SH-SY5Y (cell line): ENCODE measurements around the gene AK1.

Experiments used
- GATA2 ChIP-seq: IDR thresholded peaks from 2 replicates; pipeline ENCODE4 v1.6.1; 2011; ENCODE audit warnings: mild to moderate bottlenecking, low read depth, low read length
- GATA3 ChIP-seq: IDR thresholded peaks from 2 replicates; pipeline ENCODE4 v1.6.1; 2011; ENCODE audit warnings: low read depth, mild to moderate bottlenecking, low read length, moderate library complexity

DNA sequence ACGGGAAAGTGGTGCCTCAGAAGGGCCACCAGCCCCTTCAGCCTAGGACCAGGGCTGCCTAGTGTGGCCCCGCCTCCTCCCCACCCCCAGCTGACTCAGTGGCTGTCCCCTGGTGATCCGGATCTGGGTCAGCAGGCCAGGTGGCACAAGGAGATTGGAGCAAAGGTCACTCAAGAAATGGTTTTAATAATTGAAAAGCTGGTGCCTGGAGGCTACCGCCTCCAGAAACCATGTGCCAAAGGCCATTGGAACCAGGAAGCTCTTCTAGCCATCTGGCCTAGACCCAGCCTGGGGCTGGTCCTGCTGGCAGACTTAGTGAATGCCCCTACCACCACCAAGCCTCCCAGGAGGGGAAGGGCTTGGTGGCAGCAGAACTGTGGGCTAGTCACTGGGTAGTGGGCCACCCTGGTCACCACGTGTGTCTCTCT lies 37.9 kb upstream of the AK1 start:
- TF ChIP-seq GATA2 (no peak), GATA3 (no peak)
